Stimulated activated memory B cell treated with anti-CD40 and anti-IgM and Interleukin-4, amounts not matched to agents 10 μg/mL and 1 μg/mL and 100 μg/mL, for 72 hours (primary cell): ENCODE results near the gene NDST3.

Source experiments
- ATAC-seq: fragments of 150-1000 bp; cut with Tn5 transposase; 2 replicates; pipeline ENCODE4 v1.10.0; 2021
- H3K27ac Mint-ChIP-seq: one replicate; pipeline ENCODE4 v1.8.0; 2022; ENCODE audit warnings: mild to moderate bottlenecking, mixed read lengths
- H3K27me3 Mint-ChIP-seq: one replicate; pipeline ENCODE4 v1.8.0; 2022; ENCODE audit warnings: mixed read lengths
- H3K36me3 Mint-ChIP-seq: one replicate; pipeline ENCODE4 v1.8.0; 2022; ENCODE audit warnings: mixed read lengths
- H3K4me1 Mint-ChIP-seq: one replicate; pipeline ENCODE4 v1.8.0; 2022; ENCODE audit warnings: mixed read lengths
- H3K4me3 Mint-ChIP-seq: one replicate; pipeline ENCODE4 v1.8.0; 2022; ENCODE audit warnings: mild to moderate bottlenecking, moderate library complexity, mixed read lengths
- H3K9me3 Mint-ChIP-seq: one replicate; pipeline ENCODE4 v1.8.0; 2022; ENCODE audit warnings: mixed read lengths

The NDST3 gene

GRCh38 chr4:118193421-118193820 is 159.1 kb downstream of the NDST3 start:
- no peak for ATAC-seq
- peaks cover 3% of the 10 kb centered on the region for H3K9me3 Mint-ChIP-seq
- no peak overlapping the region for H3K27ac Mint-ChIP-seq
- H3K36me3 Mint-ChIP-seq, result no peaks in the 10 kb centered on the region
- no peak overlapping the region for H3K4me3 Mint-ChIP-seq
- H3K27me3 Mint-ChIP-seq, result no peaks in the 10 kb centered on the region
- no peaks in the 10 kb centered on the region for H3K4me1 Mint-ChIP-seq

- Mint-ChIP-seq H3K27ac (no peak overlapping the region), H3K27me3 (peaks cover 8% of the 10 kb centered on the region), H3K4me1 (no peaks in the 10 kb centered on the region), H3K36me3 (no peaks in the 10 kb centered on the region), H3K9me3 (no peaks in the 10 kb centered on the region), H3K4me3 (no peak overlapping the region)
- no peak for ATAC-seq
Observed at GRCh38 chr4:118206627-118207026, 172.3 kb downstream of the NDST3 start.

DNA sequence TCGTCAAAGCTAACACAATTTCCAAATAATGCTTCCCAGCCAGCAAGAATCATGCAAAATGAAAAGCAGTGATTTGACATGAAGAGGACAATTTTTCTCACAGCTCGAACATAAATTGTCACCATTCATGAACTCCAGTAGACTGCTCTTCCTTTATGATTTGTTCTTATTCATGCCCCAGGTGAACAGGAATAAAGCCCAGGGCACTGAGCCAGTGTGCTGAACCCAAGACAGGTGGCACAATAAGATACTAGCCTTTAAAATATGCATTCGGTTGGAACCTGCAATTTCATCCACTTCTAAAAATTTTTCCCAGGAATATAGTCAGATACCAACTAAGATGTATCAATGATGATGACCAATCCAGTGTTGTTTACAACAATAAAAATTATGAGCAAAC is 178.8 kb downstream of the NDST3 start:
- no peak for ATAC-seq
- Mint-ChIP-seq H3K27ac (no peak overlapping the region), H3K36me3 (no peaks in the 10 kb centered on the region), H3K4me3 (no peak overlapping the region), H3K9me3 (no peaks in the 10 kb centered on the region), H3K4me1 (no peaks in the 10 kb centered on the region), H3K27me3 (peaks cover 8% of the 10 kb centered on the region)

DNA sequence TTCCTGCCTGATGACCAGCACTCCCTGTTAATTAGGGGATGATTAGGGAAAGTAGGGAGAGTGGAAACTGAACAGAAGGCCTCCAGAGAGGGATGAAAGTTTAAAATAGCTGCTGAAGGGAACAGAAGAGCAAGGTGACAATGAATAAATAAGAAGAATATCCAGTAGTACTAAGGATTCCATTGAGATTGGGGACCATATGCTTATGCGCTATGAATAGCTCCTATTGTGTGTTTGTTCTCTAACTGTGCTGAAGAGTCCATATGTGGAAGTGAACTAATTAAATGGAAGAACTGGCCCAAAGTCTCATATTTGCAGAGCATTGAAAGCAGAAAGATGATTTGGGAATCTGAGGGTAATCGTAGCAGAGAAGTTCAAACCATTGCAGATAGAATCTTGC is 181.5 kb downstream of the NDST3 start:
- no peak overlapping the region for H3K4me3 Mint-ChIP-seq
- no peaks in the 10 kb centered on the region for H3K4me1 Mint-ChIP-seq
- H3K9me3 Mint-ChIP-seq, result no peaks in the 10 kb centered on the region
- no peaks in the 10 kb centered on the region for H3K36me3 Mint-ChIP-seq
- no peak for ATAC-seq
- no peak overlapping the region for H3K27ac Mint-ChIP-seq
- H3K27me3 Mint-ChIP-seq, result no peaks in the 10 kb centered on the region

GRCh38 chr4:118221227-118221800 is 187.0 kb downstream of the NDST3 start:
- H3K27ac Mint-ChIP-seq, result no peak overlapping the region
- ATAC-seq, result no peak
- no peaks in the 10 kb centered on the region for H3K9me3 Mint-ChIP-seq
- H3K27me3 Mint-ChIP-seq, result no peaks in the 10 kb centered on the region
- H3K36me3 Mint-ChIP-seq, result no peaks in the 10 kb centered on the region
- no peaks in the 10 kb centered on the region for H3K4me1 Mint-ChIP-seq
- H3K4me3 Mint-ChIP-seq, result no peak overlapping the region

DNA sequence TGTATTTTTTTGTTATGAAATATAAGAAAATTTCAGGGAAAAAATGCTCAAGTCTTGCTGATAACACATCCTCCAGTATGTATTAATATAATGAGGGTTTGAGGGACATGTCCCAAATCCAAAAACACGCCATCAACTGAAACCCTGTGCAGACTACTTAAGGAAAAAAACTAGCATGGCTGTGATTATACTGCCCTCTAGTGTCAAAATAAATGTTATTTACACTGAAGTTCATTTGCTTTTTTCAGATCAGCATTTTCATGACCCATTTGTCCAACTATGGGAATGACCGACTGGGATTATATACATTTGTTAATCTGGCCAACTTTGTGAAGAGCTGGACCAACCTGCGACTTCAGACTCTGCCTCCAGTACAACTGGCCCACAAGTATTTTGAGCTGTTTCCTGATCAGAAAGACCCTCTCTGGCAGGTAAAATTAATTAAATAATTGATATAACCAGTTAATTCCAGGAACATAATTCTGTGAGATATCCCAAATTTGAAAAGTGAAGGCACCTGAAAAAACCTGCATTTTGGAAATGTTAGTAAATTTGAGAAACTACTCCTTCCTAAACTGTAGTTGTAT is 190.1 kb downstream of the NDST3 start:
- Mint-ChIP-seq H3K27me3 (peaks cover 12% of the 10 kb centered on the region), H3K4me1 (no peaks in the 10 kb centered on the region), H3K4me3 (no peak overlapping the region), H3K27ac (no peak overlapping the region), H3K9me3 (no peaks in the 10 kb centered on the region), H3K36me3 (no peaks in the 10 kb centered on the region)
- no peak for ATAC-seq

DNA sequence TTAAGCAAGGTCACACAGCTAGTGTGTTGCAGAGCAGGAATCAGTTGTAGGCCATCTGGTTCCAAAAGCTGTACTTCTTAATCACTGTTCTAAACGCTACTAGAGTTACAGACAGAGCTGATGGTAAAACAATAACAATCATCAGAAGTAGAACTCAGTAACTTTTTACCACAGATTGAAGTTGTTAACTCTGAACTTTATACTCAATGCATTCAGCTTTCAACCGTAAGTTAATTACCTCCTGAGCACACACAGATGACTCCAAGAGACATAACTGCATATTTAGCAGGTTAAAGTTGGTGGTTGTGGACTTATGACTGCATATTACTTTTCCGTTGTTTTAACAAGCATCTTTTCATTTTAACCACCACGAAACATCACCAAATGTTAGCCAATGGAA is 191.2 kb downstream of the NDST3 start:
- Mint-ChIP-seq H3K4me1 (no peaks in the 10 kb centered on the region), H3K27ac (no peak overlapping the region), H3K9me3 (no peaks in the 10 kb centered on the region), H3K36me3 (no peaks in the 10 kb centered on the region), H3K4me3 (no peak overlapping the region), H3K27me3 (peaks cover 12% of the 10 kb centered on the region)
- ATAC-seq, result no peak

DNA sequence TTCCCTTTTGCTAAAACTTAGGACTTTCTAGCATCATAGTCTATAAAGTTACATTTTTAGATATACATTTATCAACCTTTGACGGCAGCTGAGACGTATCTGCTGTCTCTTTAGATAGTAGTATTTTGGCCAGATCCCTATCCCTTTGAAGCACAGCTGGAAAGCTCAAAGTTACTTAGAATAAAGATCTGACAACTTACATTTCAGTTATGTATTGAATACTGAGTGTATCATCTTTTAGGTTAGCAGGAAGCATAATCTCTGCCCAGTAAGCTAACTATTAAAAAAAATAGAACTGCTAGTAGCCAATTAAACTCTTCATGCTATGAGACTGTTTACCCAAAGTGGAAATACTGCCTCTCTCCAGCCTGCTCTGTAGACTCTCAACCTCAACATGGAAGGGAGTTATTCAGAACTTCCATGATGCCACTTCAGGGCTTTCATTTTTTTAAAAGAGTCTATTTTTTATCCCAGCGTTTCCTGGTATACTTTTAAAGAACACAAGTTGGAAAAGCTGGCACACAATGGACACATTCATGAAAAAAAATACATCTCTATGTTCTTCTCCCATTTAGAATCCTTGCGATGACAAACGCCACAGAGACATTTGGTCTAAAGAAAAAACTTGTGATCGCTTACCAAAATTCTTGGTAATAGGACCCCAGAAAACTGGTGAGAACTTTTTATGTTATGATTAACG is 192.2 kb downstream of the NDST3 start:
- Mint-ChIP-seq H3K4me1 (no peaks in the 10 kb centered on the region), H3K9me3 (no peaks in the 10 kb centered on the region), H3K36me3 (no peaks in the 10 kb centered on the region), H3K27me3 (peaks cover 12% of the 10 kb centered on the region), H3K4me3 (no peak overlapping the region), H3K27ac (no peak overlapping the region)
- ATAC-seq, result no peak

- Mint-ChIP-seq H3K9me3 (no peaks in the 10 kb centered on the region), H3K27me3 (peaks cover 10% of the 10 kb centered on the region), H3K27ac (no peak overlapping the region), H3K36me3 (no peaks in the 10 kb centered on the region), H3K4me3 (no peak overlapping the region), H3K4me1 (no peaks in the 10 kb centered on the region)
- no peak for ATAC-seq
Observed at GRCh38 chr4:118235566-118236120, 201.4 kb downstream of the NDST3 start.

- no peak overlapping the region for H3K27ac Mint-ChIP-seq
- H3K4me3 Mint-ChIP-seq, result no peak overlapping the region
Observed at GRCh38 chr4:118237531-118237930, 203.2 kb downstream of the NDST3 start.

DNA sequence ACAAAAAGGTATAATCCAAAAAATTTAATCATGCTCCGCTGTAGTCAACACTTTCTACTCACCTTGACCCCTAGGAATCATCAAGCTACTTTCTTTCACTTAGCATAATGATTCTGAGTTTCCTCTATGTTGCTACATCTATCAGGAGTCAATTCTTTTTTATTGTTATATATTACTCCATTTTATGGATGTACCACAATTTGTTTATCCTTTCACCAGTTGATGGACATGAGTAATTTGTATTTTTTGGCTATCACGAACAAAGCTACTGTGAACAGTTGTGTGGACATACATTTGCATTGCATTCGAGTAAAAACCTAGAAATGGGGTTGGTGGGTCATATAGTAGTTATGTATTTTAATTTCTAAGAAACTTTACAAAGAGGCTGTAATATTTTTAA is 215.6 kb downstream of the NDST3 start:
- Mint-ChIP-seq H3K27ac (no peak overlapping the region), H3K9me3 (no peaks in the 10 kb centered on the region), H3K4me3 (no peak overlapping the region), H3K4me1 (no peaks in the 10 kb centered on the region), H3K36me3 (no peaks in the 10 kb centered on the region), H3K27me3 (no peaks in the 10 kb centered on the region)
- no peak for ATAC-seq

More at GRCh38 chr4:118237531-118237930, 203.2 kb downstream of the NDST3 start:
- ATAC-seq, result no peak
- no peaks in the 10 kb centered on the region for H3K4me1 Mint-ChIP-seq
- no peaks in the 10 kb centered on the region for H3K9me3 Mint-ChIP-seq
- H3K36me3 Mint-ChIP-seq, result no peaks in the 10 kb centered on the region
- peaks cover 10% of the 10 kb centered on the region for H3K27me3 Mint-ChIP-seq

DNA sequence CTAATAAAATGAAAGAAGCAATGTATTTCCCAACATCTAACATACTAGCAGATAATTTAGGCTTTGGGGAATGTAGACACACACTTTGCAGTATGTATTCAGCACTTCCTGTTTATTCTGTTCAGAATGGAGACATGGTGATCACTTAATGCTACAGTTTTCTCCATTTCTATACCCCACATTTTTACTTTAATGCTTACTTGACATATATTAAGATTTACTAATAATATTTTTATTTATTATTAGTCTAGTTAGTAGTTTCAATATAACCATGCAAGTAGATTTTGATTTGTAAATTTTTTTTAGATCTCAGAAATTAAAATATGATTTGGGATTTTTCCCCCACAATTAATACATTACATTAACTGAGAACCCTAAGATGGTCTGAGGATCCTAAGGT is 220.1 kb downstream of the NDST3 start:
- Mint-ChIP-seq H3K27ac (no peak overlapping the region), H3K27me3 (no peaks in the 10 kb centered on the region), H3K4me1 (no peaks in the 10 kb centered on the region), H3K36me3 (no peaks in the 10 kb centered on the region), H3K9me3 (no peaks in the 10 kb centered on the region), H3K4me3 (no peak overlapping the region)
- no peak for ATAC-seq

DNA sequence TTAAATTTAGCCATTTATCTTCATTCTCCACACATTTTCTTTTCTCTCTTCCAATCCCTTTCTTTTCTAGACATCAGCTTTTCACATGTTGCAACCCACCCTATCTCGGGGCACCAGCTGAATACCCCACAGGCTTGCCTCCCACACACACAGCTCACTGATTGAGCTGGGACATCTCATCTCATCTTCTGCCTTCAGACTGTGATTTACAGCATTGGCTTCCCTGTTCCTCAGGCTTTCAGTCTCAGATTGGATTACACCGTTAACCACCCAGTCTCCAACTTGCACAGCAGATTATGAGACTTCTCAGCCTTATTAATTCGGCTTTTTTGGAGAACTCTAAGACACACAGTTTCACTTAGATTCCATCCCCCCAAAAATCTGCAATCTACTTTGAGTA is 224.8 kb downstream of the NDST3 start:
- Mint-ChIP-seq H3K9me3 (no peaks in the 10 kb centered on the region), H3K4me3 (no peak overlapping the region), H3K27me3 (no peaks in the 10 kb centered on the region), H3K4me1 (no peaks in the 10 kb centered on the region), H3K27ac (no peak overlapping the region), H3K36me3 (no peaks in the 10 kb centered on the region)
- no peak for ATAC-seq

DNA sequence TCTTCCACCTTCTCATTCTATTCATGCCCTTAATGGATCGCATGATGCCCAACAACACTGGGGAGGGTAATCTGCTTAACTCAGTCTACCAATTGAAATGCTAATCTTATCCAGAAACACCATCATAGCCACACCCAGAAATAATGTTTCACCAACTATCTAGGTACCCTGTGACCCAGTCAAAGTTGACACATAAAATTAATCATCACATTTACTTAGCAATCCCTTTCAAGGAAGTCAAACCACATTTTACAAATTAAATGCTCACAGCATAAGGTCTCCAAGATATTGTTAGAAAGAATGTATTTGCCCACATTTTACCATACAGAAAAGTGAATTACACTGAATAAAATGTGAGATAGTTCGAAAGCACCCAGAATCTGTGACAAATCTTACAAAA is 226.0 kb downstream of the NDST3 start:
- H3K36me3 Mint-ChIP-seq, result no peaks in the 10 kb centered on the region
- H3K4me3 Mint-ChIP-seq, result no peak overlapping the region
- no peaks in the 10 kb centered on the region for H3K9me3 Mint-ChIP-seq
- no peak overlapping the region for H3K27ac Mint-ChIP-seq
- ATAC-seq, result no peak
- no peaks in the 10 kb centered on the region for H3K27me3 Mint-ChIP-seq
- H3K4me1 Mint-ChIP-seq, result no peaks in the 10 kb centered on the region

DNA sequence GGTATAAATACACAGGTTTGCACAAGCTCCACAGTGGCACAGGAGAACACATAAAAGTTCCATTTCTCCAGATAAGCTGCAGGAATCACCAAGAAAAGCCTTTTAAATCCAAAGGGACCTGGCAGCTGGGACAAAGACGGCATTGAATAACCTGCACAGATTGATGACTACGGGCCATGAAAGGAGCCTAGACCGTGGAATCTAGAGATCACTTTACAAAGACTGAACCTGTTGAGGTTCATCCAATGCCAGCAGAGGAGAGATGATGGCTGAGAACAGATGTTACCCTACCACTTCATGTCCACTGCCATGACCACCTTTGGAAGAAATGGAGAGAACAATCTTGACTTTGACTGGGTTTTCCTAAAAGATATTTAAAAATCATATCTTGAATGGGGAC is 229.8 kb downstream of the NDST3 start:
- Mint-ChIP-seq H3K4me1 (no peaks in the 10 kb centered on the region), H3K9me3 (no peaks in the 10 kb centered on the region), H3K36me3 (no peaks in the 10 kb centered on the region), H3K27ac (no peak overlapping the region), H3K27me3 (no peaks in the 10 kb centered on the region), H3K4me3 (no peak overlapping the region)
- ATAC-seq, result no peak
